NCI-H345 treated with DMSO at 0.1 percent for 48 hours (cell line): ENCODE measurements around the gene LHX1.
A peak's percentile ranks its signal among the peaks of the same experiment; 100 is the strongest.

Experiments used
- DNase-seq: peaks from one replicate; lab custom pipeline; 2025; ENCODE audit not compliant: unreplicated experiment; lab: John Stamatoyannopoulos, UW

LHX1 gene

DNA sequence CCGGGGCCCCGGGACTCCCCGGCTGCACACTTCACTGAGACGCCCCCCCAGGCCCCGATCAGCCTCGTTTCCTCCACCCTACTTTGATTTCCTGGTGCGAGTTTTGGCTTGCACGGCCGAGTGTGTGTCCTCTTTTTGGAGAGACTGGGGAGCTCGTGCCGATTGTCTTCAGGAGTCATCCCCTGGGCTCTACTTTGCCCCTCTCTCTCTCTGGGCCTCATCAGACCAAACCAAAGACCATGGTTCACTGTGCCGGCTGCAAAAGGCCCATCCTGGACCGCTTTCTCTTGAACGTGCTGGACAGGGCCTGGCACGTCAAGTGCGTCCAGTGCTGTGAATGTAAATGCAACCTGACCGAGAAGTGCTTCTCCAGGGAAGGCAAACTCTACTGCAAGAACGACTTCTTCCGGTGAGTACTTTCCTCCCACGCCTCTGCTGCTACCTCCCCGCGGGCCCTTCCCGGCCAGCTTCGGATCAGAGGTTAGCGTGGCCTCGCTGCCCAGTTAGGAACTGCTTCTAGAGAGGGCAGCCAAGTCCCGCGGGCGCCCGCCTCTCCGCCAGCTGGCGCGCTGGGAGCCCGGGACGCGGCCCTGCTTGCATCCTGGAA is 787 bp downstream of the LHX1 start:
- DNase-seq, result no peak

DNA sequence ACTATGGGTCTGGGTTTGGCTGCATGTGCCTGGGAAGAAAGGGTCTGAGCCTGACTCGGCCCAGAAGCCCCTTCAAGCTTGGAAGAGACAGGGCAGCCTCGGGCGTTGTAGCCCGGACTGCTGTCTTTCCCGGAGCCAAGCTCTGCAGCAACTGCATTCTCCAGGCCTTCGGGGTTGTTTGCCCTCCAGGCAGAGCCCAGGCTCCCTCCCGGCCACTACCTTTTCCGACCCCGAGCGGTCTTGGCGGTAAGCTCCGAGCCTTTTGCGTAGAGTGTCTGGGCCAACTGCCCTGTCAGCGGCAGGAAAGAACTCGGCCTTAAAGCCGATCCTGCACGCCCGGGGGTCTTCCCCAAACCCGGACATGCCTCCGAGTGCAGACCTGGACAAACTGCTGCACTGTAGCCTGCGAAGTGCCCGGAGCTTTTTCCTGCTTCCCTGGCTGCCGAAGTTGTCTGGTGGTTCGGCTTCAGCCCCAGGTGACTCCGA is 1.3 kb downstream of the LHX1 start:
- DNase-seq, result no peak

DNA sequence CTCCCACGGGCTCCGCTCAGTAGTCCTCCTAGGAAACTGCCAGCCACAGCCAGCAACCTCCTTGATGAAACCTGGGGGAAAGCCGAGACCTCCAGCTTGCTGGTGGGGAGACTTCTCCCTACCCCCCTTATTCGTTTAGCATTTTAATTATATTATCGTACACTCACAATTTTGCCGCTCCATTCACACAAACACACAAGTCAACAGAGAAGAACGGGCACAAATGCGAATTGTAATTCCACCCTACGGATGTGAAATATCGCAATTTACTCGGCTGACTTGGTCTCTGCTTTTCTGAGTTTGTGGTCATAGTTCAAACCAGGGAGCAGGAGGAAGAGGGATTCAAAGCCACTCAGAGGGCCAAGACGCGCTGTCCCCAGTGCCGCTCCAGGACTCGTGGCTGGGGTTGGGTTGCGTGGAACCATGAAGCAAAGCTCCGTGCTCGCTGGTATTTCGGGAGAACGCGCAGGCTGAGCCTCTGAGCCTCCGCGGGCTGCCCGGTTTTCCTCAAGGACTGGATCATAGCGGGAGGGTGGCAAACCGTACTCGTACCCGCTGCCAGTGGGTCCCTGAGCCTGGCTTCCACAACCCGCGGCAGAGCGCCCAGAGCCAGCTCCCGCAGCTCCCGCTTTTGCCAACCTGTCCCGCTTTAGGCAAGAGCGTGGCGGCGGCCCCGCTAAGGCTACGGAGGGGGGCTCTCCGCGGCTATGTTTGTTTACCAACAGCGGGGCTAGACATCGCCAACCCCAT is 2.0 kb downstream of the LHX1 start:
- DNase-seq, result no peak

DNA sequence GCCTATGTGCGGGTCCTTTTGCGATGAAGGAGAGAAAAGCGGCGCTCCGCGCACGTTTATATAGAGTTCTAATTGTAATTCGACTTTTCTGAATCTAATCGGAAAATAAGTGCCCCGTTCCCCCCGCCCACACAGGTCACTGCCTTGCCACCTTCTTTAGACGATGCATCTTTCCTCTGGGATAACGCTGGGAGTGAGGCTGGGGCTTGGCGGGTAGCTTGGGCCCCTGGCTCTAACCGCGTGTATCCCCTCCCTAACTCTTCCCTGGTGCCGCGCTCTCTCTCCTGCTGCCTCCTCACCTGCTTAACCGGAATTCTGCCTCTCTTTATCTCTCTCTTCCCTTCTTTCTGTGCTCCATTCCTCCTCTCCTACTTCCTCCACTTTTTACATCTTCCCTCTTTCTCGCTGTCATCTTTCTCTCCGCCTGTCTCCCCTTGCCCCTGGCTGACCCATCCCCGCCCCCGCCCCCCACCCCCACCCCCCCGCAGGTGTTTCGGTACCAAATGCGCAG is 2.6 kb downstream of the LHX1 start:
- no peak for DNase-seq

DNA sequence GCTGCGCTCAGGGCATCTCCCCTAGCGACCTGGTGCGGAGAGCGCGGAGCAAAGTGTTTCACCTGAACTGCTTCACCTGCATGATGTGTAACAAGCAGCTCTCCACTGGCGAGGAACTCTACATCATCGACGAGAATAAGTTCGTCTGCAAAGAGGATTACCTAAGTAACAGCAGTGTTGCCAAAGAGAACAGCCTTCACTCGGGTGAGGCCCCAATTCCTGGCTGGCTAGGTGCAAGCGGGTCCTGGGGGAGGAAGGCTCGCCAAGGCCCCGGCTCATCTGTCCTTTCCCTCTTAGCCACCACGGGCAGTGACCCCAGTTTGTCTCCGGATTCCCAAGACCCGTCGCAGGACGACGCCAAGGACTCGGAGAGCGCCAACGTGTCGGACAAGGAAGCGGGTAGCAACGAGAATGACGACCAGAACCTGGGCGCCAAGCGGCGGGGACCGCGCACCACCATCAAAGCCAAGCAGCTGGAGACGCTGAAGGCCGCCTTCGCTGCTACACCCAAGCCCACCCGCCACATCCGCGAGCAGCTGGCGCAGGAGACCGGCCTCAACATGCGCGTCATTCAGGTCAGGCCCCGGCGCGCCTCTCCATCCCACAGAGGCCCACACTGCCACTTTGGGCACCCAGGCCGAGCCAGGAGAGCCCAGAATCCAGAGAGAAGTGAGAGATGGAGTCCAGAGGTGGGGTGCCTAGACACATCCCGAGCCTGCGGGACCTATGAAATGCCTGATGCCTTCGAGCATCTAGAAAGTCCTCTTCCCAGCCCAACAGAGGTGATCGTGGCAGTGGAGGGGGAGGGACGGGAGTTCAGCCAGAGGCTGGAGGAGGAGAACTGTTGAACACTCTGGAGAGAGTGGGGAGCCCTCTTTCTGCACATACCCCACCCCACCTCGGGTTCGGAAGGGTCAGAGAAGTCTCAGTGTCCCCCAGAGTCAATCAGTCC is 3.3 kb downstream of the LHX1 start:
- no peak for DNase-seq

DNA sequence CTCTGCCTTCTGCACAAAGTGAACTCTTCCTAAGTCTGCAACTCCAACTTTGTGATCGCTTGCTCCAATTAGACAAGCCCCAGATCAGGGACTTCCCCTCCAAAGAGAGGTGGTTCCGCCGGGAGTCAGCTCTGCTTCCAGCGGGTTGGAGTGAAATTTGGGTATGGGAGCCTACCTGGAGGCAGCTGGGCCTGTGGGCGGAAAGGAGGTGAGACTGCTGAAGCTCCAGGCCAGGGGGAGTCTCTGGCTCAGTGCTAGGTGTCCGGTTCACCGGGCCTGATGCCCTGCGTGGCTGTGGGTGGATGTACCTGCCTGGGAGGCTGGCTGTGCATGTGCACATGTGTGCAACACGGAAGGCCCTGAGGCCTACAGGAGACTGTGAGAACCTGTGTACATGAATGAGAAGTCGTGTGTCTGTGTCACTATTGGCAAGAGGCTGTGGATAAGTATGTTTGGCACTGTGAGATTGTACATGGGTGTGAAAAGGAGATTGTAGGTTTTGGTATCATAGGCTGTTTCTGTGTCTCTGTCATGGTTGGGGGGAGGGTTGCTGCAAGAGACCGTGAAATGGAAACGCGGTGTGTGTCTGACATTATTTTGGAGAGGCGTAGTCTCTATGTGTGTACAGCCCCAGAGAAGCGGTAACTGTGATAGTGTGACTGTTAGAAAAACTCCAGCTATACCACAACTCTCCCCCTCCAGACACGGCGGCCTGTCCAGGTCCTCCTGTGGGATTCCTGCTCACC is 4.2 kb downstream of the LHX1 start:
- no peak for DNase-seq

DNA sequence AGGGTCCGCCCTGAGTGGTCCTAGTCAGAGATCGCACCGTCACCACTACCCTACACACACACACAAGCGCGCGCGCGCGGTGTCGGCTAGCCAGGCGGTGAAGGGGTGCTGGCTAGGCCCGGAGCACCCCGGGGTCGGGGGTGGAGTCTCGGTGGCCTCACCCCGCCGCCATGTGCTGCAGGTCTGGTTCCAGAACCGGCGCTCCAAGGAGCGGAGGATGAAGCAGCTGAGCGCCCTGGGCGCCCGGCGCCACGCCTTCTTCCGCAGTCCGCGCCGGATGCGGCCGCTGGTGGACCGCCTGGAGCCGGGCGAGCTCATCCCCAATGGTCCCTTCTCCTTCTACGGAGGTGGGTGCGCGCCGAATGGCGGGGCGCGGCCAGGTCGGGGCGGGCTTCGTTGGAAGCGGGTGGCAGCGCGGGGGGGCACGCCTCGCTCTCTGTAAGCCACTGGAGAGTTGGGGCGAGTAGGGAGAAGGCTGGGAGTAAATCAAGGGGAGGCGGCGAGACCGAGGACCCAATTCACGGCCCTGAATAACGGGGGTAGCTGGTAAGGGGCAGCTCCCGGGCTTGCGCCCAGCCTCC is 4.8 kb downstream of the LHX1 start:
- no peak for DNase-seq

DNA sequence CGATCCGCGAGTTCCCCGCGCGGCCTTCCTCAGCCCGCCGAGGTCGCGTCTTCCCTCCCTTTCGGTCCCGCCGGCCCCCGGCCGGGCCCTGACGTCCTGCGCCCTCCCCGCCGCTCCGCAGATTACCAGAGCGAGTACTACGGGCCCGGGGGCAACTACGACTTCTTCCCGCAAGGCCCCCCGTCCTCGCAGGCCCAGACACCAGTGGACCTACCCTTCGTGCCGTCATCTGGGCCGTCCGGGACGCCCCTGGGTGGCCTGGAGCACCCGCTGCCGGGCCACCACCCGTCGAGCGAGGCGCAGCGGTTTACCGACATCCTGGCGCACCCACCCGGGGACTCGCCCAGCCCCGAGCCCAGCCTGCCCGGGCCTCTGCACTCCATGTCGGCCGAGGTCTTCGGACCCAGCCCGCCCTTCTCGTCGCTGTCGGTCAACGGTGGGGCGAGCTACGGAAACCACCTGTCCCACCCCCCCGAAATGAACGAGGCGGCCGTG is 5.4 kb downstream of the LHX1 start:
- no peak for DNase-seq

DNA sequence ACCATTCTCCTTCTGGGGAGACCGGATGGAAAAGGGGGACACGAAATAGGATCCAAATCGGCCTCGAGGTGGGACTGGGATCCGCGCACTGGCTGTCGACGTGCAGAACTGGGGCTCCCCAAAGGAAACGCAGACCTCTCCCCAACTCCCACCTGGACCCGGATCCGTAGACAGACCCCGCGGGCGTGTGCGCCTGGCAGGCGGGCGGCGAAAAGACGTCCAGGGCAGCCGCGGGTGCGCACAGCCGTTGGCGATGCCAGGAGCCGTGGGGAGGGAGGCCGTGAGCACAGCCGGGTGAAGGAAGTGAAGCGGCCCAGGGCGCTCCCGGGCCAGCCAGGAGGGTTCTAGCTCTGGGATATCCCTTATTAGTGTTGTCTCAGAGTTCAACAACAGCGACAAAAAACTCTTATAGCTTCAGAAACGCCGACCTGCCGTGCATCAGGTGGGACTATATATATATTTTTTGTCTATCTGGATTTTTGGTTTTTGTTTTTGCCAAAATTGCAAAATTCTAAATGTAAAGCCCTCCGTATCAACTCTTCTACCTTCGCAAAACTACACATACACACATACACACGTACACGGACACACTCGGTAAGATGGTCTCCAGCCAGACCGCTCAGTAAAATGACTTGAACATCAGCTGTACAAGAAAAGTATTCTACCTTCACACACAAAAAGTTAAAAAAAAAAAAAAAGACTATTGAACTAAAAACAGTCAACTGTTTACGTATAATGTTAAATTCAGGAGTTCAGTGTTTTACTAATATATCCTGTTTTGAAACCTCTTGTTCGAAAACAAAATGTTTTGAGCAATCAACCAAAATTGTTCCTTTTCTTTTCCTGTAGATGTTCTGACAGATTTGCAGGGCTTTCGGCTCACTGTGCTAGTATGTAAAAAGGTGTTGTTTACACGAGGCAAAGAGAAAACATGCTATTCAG is 6.2 kb downstream of the LHX1 start:
- no peak for DNase-seq

DNA sequence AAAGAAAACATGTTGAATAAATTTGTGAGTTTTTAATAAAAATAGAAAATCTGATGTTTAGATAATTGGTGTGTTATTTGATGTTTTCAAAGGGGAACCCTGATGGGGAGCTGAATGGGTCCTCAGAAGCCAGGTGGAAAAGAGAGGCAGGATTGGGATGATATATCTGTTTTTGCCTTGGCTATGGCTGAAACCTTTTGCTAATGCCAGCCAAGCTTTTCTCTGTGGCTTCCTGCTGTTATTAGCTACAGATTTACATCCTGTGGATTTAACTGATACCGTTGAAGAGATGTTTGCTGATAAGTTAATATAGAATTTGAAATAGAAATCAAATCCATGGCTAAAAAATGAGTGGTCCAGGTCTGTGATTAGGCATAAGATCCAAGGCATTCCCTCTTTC is 7.3 kb downstream of the LHX1 start:
- no peak for DNase-seq

DNA sequence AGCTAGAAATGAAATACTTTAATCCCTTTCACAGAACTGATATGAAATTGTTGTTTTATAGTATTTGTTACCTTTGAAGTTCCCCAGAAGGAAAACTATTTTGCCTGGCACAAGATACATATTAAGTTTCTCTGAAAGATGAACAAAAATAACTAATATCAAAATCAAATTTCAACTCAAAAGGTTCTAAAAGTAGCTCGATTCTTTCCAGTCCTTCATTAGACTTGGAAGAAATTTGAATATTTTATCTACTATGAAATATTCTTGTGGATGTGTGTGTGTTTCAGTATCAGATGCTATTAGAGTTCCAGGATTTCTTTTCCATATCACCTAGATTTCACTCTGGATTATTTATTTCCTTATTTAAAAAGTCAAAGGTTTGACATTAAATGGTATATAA is 7.9 kb downstream of the LHX1 start:
- no peak for DNase-seq

DNA sequence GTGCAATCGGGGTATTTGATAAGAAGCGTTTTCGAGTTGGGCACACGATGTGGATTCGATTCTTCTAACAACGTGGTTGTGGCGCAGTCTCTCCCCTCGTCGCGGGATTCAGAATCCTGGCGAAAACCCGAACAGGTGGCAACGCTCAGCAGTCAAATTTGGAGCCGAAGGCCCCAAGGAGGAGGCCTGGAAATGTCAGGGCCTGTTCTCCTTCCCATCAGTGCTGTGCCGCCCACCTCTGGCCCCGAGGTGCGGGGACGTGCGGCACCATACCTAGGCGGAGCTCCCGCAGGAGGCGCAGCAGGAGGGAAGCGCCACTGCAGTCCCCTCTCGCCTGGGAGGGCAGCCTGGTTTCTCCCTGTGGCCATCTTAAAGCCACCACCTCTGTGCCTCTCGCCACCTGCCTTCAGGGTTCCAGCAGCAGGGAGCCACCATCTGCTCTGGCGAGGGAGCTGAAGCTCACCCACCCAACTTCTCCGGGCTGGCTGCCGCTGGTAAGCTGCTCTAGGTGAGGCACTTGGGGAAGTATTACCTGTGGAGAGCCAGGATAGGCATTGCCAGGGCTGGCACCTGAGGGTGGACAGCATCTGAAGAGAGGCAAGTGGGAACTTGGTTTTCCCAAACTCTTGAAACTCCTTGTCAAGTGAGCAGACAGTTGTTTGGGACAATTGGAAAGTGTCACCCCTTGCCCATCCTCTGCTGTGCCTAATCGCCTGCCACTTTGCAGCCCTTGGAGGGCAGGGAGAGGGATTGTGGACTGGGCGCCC is 8.9 kb downstream of the LHX1 start:
- no peak for DNase-seq

DNA sequence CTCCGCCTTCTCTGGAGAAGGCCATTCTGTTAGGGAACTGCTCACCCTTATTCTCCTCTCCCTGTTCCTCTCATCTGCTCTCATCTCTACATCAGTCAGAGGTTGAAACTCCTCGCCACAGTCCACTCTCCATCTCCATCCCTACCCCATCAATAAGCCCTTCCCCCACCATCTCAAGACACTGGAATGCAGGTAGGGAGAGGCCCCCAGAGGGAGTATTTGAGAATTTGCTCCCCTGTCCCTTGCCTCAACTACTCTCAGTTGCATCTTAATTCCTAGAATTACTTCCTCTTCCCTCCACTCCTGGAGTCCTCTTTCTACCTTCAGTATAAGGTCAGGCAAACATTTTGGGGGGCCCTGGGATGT is 9.4 kb downstream of the LHX1 start:
- DNase-seq, result no peak

DNA sequence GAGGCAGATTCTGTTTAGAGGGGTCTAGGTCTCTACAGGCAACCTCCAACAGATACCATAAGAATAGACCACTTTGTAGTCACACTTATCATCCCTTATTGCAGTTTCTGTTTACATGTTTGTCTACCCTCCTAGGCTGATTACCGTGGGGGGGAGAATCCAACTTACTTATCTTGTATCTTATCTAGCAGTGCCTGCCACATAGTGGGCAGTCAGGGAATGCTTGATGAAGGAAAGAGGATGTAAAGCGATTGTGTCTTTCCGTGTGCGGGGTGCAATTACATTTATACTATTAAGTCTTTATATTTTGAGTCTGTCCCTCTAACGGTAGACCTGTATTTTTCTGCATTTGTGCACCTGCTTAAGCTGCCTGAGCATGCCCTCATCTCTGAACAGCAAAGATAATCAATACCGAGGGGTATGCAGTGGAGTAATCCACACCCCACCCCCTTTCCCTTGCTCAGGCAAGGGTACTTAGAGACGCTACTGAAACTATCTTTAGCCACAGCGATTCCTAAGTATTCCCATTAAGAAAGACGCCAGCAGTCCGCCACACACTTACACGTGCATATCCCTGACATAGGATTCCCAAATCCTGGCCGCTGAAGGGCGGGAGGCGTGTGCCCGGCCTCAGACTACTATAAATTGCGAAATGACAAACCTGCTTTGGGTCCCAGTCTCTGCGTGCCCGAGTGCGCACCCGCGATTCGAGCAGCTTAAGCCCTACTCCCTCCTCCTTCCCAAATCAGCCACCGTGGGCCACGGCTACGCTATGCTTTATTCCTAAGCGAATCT is 10.8 kb downstream of the LHX1 start:
- DNase-seq, result no peak

DNA sequence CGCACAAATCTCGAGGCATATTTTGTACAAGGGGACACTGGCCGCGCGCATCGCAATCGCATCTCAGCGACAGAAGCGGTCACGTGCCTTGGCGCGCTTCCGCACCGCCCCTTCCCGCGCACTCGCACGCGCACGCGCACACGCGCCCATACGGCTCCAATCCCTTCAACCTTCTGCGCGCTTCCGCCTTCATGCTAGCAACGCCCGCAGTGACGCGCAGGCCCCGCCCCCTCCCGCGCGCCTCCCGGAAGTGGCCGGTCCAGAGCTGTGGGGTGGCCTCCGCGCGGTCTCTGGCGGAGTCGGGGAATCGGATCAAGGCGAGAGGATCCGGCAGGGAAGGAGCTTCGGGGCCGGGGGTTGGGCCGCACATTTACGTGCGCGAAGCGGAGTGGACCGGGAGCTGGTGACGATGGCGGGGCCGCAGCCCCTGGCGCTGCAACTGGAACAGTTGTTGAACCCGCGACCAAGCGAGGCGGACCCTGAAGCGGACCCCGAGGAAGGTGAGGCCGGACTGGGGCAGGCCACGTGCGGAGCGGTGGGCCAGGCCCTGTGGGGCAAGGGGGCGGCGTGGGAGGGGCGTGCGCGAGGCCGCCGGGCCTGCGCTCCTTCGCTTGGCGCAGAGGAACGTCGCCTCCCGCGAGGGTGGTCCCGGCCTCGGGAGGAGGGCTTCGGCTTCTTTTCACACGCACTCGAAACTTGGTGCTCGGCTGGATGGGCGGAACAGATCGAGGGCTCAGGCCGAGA is 11.6 kb downstream of the LHX1 start, which contains the start of gene AATF:
Gene AATF (plus strand): TSS at position 238 of the 744 bp plus-strand sequence. CDS start 172 bp downstream, at position 410.
- DNase-seq, result peak; percentile 93

DNA sequence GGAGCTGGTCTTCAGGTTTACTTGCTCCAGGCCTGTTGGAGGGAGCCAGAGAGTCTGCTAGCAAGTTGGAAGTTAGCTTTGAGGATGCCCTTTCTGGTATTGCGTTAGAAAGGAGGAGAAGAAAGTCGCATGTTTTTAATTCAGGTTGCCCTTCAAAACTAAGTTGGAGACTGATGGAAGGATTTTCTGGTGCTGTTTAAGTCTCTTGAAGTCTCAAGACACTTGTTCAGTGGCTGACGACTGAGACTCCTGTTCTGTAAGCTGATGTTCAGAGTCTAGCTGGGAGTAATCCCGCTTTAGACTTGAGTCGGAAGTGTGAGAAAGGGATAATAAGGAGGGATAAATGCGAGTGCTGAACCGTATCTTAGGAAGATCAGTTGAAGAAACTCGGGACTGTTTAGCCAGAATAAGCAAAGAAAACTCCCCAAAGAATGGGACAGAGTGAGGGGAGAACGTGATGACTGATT is 12.2 kb downstream of the LHX1 start:
- no peak for DNase-seq

DNA sequence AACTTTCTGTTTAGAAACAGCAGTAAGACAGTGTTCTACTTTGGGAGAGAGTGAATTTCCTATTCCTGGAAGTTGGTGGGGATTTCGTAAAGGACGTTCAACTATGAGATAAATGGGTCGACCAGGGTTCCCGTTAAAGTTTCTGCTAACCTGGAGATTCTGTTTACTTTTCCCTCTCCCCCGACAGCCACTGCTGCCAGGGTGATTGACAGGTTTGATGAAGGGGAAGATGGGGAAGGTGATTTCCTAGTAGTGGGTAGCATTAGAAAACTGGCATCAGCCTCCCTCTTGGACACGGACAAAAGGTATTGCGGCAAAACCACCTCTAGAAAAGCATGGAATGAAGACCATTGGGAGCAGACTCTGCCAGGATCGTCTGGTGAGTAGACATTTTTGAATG is 12.8 kb downstream of the LHX1 start:
- DNase-seq, result no peak
